Fibroblast of the aortic adventitia (primary cell): Measurements from ENCODE around the gene RPRML. TPM values are rescaled to one million over a fixed set of nuclear protein-coding genes. Genes with fewer than 3 reads are reported as not detected.
A peak's percentile ranks its signal among the peaks of the same experiment; 100 is the strongest.

ENCODE experiments used
- DNase-seq: peaks from one replicate; pipeline ENCODE4 v3.0.0-alpha.2; 2010; ENCODE audit warnings: low read depth
- H3K4me3 ChIP-seq: 2 replicates; pipeline ENCODE4 v1.5.1; 2011; ENCODE audit warnings: low read depth, mild to moderate bottlenecking, control low read depth, low read length, moderate library complexity
- total RNA-seq: library from RNA; depleted of rRNA; stranded (reverse); fragments of >200 nt; gene quantifications from 2 replicates; pipeline ENCODE4 v1.2.3, GENCODE V29; 2012; ENCODE audit warnings: low replicate concordance
- TF ChIP-seq, protein P1 (sequence below): IDR thresholded peaks from 2 replicates; pipeline ENCODE4 v1.5.1; 2011; ENCODE audit warnings: mild to moderate bottlenecking, low read length, control low read depth, inconsistent platforms; ENCODE audit not compliant: insufficient read depth

The RPRML gene
- total RNA-seq, 1 donor = not detected

DNA sequence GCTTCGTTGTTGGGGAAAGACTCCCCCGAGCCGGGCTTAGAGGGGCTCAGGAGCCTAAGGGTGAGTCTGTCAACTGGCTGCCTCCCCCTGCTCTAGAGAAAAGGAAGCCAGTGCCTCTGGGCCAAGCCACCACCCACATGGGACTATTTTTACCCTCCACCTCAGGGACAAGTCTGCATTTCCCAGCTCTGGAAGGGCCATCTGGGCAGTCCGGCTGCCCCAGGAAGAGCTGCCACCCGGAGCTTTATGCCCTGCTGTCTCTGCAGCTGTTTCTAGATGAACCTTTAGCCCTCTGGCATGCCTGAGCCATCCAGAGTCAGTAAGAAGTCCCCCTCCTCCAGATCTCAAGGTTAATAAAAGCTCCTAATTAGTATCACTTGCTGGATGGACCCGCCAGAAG, 5.3 kb upstream of the RPRML start:
- TF ChIP-seq, protein P1, sequence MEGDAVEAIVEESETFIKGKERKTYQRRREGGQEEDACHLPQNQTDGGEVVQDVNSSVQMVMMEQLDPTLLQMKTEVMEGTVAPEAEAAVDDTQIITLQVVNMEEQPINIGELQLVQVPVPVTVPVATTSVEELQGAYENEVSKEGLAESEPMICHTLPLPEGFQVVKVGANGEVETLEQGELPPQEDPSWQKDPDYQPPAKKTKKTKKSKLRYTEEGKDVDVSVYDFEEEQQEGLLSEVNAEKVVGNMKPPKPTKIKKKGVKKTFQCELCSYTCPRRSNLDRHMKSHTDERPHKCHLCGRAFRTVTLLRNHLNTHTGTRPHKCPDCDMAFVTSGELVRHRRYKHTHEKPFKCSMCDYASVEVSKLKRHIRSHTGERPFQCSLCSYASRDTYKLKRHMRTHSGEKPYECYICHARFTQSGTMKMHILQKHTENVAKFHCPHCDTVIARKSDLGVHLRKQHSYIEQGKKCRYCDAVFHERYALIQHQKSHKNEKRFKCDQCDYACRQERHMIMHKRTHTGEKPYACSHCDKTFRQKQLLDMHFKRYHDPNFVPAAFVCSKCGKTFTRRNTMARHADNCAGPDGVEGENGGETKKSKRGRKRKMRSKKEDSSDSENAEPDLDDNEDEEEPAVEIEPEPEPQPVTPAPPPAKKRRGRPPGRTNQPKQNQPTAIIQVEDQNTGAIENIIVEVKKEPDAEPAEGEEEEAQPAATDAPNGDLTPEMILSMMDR = no peak
- no peak overlapping the region for H3K4me3 ChIP-seq
- no peak for DNase-seq

DNA sequence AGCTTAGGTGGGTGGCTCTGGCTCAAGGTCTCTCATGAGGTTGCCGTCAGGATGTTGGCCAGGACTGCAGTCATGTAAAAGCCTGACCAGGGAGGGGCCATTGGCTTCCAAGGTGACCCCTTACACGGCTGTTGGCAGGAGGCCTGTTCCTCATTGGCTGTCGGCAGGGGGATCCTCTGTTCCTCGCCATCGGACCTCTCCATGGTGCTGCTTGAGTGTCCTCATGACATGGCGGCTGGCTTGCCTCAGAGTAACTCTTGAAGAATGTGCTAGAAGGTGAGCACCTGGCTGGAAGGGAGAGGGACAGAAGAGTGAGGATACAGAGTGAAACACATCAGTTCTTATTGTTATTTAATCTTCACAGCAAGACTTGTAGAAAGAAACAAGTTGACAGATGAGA, 4.7 kb upstream of the RPRML start:
- TF ChIP-seq, protein P1 = no peak
- no peak overlapping the region for H3K4me3 ChIP-seq
- no peak for DNase-seq

DNA sequence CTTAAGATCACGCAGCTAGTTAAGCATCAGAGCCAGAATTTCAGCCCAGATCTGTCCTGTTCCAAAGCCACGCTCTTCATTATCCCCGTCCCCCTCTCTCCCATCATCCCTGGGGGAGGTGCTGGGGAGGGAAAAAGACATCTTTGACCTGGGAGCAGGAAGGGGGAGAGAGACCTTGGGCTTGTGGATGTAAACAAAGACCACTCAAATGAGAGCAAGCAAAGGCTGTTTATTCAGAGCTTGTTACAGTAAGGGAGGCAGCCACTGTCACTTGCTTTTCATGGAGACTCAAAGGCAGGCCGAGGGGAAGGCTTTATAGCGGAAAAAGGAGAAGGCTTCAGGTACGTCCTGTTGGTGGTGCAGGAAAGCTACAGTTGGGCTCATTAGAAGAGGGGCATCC, 3.5 kb upstream of the RPRML start:
- DNase-seq = no peak
- no peak overlapping the region for H3K4me3 ChIP-seq
- TF ChIP-seq, protein P1 = no peak

DNA sequence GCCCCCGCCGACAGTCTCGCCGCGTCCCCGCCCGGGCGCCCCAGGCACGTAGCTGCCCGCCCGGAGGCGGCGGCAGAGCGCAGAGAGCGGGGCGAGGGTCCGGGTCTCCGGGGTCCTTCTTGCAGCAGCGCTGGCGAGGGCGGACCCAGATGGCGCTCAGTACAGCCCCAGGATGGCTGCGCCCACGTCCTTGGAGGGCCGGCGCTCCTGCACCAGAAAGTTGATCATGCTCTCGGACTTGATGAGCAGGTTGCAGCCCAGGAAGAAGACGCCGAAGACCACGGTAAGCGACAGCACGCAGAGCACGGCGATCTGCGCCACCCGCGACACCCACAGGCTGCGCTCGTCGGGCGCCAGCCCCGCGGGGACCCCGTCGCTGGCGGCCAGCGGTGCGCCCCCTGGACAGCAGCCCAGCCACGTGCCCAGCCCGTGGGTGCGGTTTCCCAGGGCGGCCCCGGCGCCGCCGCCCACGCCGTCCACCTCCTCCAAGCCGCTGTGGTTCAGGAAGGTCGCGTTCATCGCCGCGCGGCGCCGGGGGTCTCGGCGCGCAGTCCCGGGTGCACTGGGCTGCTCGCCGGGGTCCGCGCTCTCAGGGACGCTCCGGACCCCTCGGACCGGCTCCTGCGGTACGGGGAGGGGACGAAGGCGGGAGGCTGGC, 435 bp downstream of the RPRML start:
- DNase-seq = no peak

DNA sequence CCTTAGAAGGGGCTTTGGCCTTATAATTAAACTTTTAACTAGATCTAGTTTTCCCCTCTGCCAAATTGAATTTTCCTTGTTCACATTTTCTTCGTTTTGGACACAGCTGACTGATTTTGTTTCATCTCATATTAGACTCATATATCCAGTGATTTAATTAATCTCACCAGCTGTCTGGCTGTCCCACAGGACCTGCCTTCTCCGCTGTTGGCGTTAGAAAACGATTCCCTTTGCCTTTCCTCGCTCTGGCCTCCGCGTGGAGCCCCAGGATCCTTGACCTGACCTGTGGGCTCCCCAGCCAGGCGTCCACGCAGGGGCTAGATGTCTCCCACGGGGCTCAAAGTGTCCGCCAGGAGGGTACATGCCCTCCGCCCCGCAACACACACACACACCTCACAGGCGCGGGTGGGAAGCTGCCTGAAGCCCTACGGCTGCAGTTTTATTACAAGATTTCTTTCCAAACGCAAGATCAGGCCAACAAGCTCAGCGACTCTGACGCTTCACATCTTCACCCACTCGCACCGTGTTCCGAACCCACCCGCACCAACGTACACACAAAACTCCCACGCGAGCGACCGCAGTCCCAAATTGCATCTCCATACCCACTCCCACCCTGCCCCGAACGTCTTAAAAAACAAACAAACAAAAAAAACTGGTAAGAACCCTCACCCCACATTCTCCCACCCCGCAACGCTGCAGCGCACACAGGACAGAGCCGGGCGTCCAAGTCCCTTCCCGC, 1.1 kb downstream of the RPRML start:
- no peak for DNase-seq
- TF ChIP-seq, protein P1 = no peak
- H3K4me3 ChIP-seq = no peak overlapping the region

More for the DNA sequence above, 435 bp downstream of the RPRML start:
- TF ChIP-seq, protein P1 = no peak
- H3K4me3 ChIP-seq = peak overlapping the region; percentile 56

DNA sequence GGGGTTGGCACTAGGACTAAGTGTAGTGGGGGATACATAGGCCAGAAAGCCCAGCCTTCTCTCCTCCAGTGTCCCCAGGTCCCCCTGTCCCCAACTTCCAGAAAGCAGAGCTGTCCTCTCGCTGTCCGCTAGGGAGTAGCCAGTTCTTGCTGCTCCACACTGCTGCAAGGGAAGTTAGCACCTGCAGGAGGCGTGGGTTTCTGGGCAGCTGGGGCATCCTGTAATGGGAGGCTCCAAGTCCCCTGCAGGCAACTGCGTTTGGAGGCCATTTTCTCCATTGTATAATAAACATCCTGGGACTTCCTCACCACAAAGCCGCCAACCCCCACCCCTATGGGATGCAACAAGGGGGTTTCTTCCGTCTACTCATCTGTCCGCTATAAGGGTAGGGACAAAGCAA, 1.7 kb downstream of the RPRML start:
- DNase-seq = no peak
- TF ChIP-seq, protein P1 = no peak
- no peak overlapping the region for H3K4me3 ChIP-seq
